ENCODE data around the gene ACHE. TPM values are rescaled to one million over a fixed set of nuclear protein-coding genes. Genes with fewer than 3 reads are reported as not detected.
A peak's percentile ranks its signal among the peaks of the same experiment; 100 is the strongest.

The ACHE gene
- total and polyA plus RNA-seq, 2 of the 13 experiments (the other 11 are each of a cell fraction or from before 2014, with no cell fraction given): 0.18 to 0.40 TPM

GRCh38 chr7:100863406-100863950, 32.2 kb downstream of the ACHE start (continued):
- TF ChIP-seq PAXIP1 (CRISPR knock-in tag; conservative IDR thresholded peaks at IDR 0.05) (peak; percentile 77), SOX5 (CRISPR knock-in tag; IDR thresholded peaks at IDR 0.05; ENCODE audit: borderline replicate concordance) (no peak), HDAC1 (CRISPR knock-in tag; IDR thresholded peaks at IDR 0.05) (peak; percentile 25; the same call in 1 of the 2 replicates), RORA (CRISPR knock-in tag; IDR thresholded peaks at IDR 0.05) (no peak), XRCC5 (optimal IDR thresholded peaks at IDR 0.05; ENCODE audit: low read length) (no peak), ZNF83 (CRISPR knock-in tag; IDR thresholded peaks at IDR 0.05; ENCODE audit: borderline replicate concordance) (no peak), FOXO1 (CRISPR knock-in tag; IDR thresholded peaks at IDR 0.05) (no peak; the same call in 1 of the 2 replicates), CTCF (CRISPR knock-in tag; IDR thresholded peaks at IDR 0.05) (no peak), ZNF280D (CRISPR knock-in tag; IDR thresholded peaks at IDR 0.05) (no peak), FUBP1 (CRISPR knock-in tag; IDR thresholded peaks at IDR 0.05; ENCODE audit: borderline replicate concordance) (no peak), MED8 (CRISPR knock-in tag; IDR thresholded peaks at IDR 0.05; ENCODE audit: insufficient replicate concordance) (no peak), ZSCAN25 (CRISPR knock-in tag; IDR thresholded peaks at IDR 0.05) (no peak), CSRNP2 (CRISPR knock-in tag; conservative IDR thresholded peaks at IDR 0.05; ENCODE audit: low read depth) (no peak)

All from HepG2 (cell line).